HUES48 (cell line): ENCODE measurements around the gene MCM3.

Experiments
- H3K27ac ChIP-seq: one replicate; pipeline ENCODE4 v1.7.0; 2013; ENCODE audit warnings: low read depth, low read length, inconsistent platforms
- H3K27me3 ChIP-seq: 2 replicates; pipeline ENCODE4 v1.6.1; 2013; ENCODE audit warnings: mild to moderate bottlenecking, low read length; ENCODE audit not compliant: control insufficient read depth, insufficient read depth
- H3K36me3 ChIP-seq: 2 replicates; pipeline ENCODE4 v1.6.1; 2013; ENCODE audit warnings: low read length; ENCODE audit not compliant: control insufficient read depth, insufficient read depth
- H3K4me1 ChIP-seq: 2 replicates; pipeline ENCODE4 v1.6.1; 2013; ENCODE audit warnings: mild to moderate bottlenecking, low read length; ENCODE audit not compliant: control insufficient read depth, insufficient read depth
- H3K4me3 ChIP-seq: 2 replicates; pipeline ENCODE4 v1.5.1; 2013; ENCODE audit warnings: mild to moderate bottlenecking, low read depth, low read length
- H3K9ac ChIP-seq: 2 replicates; pipeline ENCODE4 v1.6.1; 2013; ENCODE audit warnings: mild to moderate bottlenecking, low read depth, low read length, moderate library complexity
- H3K9me3 ChIP-seq: 2 replicates; pipeline ENCODE4 v1.6.1; 2013; ENCODE audit warnings: low read length; ENCODE audit not compliant: control insufficient read depth, insufficient read depth

Gene MCM3

GRCh38 chr6:52249078-52249477 is 35.5 kb downstream of the MCM3 start:
- Histone ChIP-seq H3K4me3 (no peak overlapping the region), H3K36me3 (no peaks in the 10 kb centered on the region), H3K4me1 (no peaks in the 10 kb centered on the region), H3K27me3 (no peaks in the 10 kb centered on the region), H3K27ac (no peak overlapping the region), H3K9ac (no peak overlapping the region), H3K9me3 (no peaks in the 10 kb centered on the region)

GRCh38 chr6:52245425-52245824 is 39.1 kb downstream of the MCM3 start:
- H3K4me3 ChIP-seq = no peak overlapping the region
- no peak overlapping the region for H3K27ac ChIP-seq
- H3K9me3 ChIP-seq = no peaks in the 10 kb centered on the region
- no peaks in the 10 kb centered on the region for H3K36me3 ChIP-seq
- H3K4me1 ChIP-seq = no peaks in the 10 kb centered on the region
- no peak overlapping the region for H3K9ac ChIP-seq
- H3K27me3 ChIP-seq = no peaks in the 10 kb centered on the region

GRCh38 chr6:52244400-52244799 is 40.1 kb downstream of the MCM3 start, which contains the start of gene IL17F:
Gene IL17F, minus strand, starts transcription at chr6:52244500. Its CDS starts 71 bp downstream, at chr6:52244429.
- H3K4me3 ChIP-seq = no peak within 1 kb of the TSS
- no peak within 1 kb of the TSS for H3K27ac ChIP-seq
- no peaks in the 10 kb centered on the region for H3K27me3 ChIP-seq
- H3K36me3 ChIP-seq = no peaks in the 10 kb centered on the region
- no peaks in the 10 kb centered on the region for H3K9me3 ChIP-seq
- no peak within 1 kb of the TSS for H3K9ac ChIP-seq
- H3K4me1 ChIP-seq = no peaks in the 10 kb centered on the region

GRCh38 chr6:52243282-52243893 is 41.2 kb downstream of the MCM3 start:
- H3K27ac ChIP-seq = no peak overlapping the region
- H3K27me3 ChIP-seq = no peaks in the 10 kb centered on the region
- H3K36me3 ChIP-seq = no peaks in the 10 kb centered on the region
- H3K4me1 ChIP-seq = no peaks in the 10 kb centered on the region
- H3K4me3 ChIP-seq = no peak overlapping the region
- no peak overlapping the region for H3K9ac ChIP-seq
- no peaks in the 10 kb centered on the region for H3K9me3 ChIP-seq

- no peaks in the 10 kb centered on the region for H3K36me3 ChIP-seq
These were observed 42.7 kb downstream of the MCM3 start for GRCh38 chr6:52241819-52242218.

GRCh38 chr6:52233975-52234823 is 50.3 kb downstream of the MCM3 start:
- H3K9me3 ChIP-seq = no peaks in the 10 kb centered on the region
- H3K27ac ChIP-seq = no peak overlapping the region
- H3K4me1 ChIP-seq = 0 out of 2 replicates have a peak, but pooled peaks cover 3% of the 10 kb centered on the region
- no peaks in the 10 kb centered on the region for H3K27me3 ChIP-seq
- no peaks in the 10 kb centered on the region for H3K36me3 ChIP-seq
- H3K9ac ChIP-seq = no peak overlapping the region
- no peak overlapping the region for H3K4me3 ChIP-seq

More at GRCh38 chr6:52241819-52242218, 42.7 kb downstream of the MCM3 start:
- Histone ChIP-seq H3K9me3 (no peaks in the 10 kb centered on the region), H3K27me3 (no peaks in the 10 kb centered on the region), H3K9ac (no peak overlapping the region), H3K27ac (no peak overlapping the region), H3K4me1 (no peaks in the 10 kb centered on the region), H3K4me3 (no peak overlapping the region)

GRCh38 chr6:52233005-52233404 is 51.5 kb downstream of the MCM3 start:
- no peaks in the 10 kb centered on the region for H3K9me3 ChIP-seq
- H3K9ac ChIP-seq = no peak overlapping the region
- no peaks in the 10 kb centered on the region for H3K27me3 ChIP-seq
- H3K27ac ChIP-seq = no peak overlapping the region
- no peak overlapping the region for H3K4me3 ChIP-seq
- 0 out of 2 replicates have a peak, but pooled peaks cover 3% of the 10 kb centered on the region for H3K4me1 ChIP-seq
- no peaks in the 10 kb centered on the region for H3K36me3 ChIP-seq

GRCh38 chr6:52231406-52232127 is 53.0 kb downstream of the MCM3 start:
- H3K4me3 ChIP-seq = no peak overlapping the region
- H3K9me3 ChIP-seq = no peaks in the 10 kb centered on the region
- H3K27ac ChIP-seq = no peak overlapping the region
- H3K4me1 ChIP-seq = 0 out of 2 replicates have a peak, but pooled peaks cover 3% of the 10 kb centered on the region
- no peaks in the 10 kb centered on the region for H3K27me3 ChIP-seq
- no peaks in the 10 kb centered on the region for H3K36me3 ChIP-seq
- H3K9ac ChIP-seq = no peak overlapping the region

- Histone ChIP-seq H3K9me3 (no peaks in the 10 kb centered on the region), H3K4me3 (no peak overlapping the region), H3K36me3 (no peaks in the 10 kb centered on the region)
These were observed 53.9 kb downstream of the MCM3 start for GRCh38 chr6:52230685-52231084.

GRCh38 chr6:52227495-52227894 is 57.0 kb downstream of the MCM3 start:
- H3K4me3 ChIP-seq = no peak overlapping the region
- H3K36me3 ChIP-seq = no peaks in the 10 kb centered on the region
- no peak overlapping the region for H3K9ac ChIP-seq
- no peaks in the 10 kb centered on the region for H3K9me3 ChIP-seq
- no peak overlapping the region for H3K27ac ChIP-seq
- no peaks in the 10 kb centered on the region; the same call in 1 of the 2 replicates for H3K27me3 ChIP-seq
- no peaks in the 10 kb centered on the region for H3K4me1 ChIP-seq

More at GRCh38 chr6:52230685-52231084, 53.9 kb downstream of the MCM3 start:
- no peak overlapping the region for H3K9ac ChIP-seq
- H3K27ac ChIP-seq = no peak overlapping the region
- 0 out of 2 replicates have a peak, but pooled peaks cover 3% of the 10 kb centered on the region for H3K4me1 ChIP-seq
- no peaks in the 10 kb centered on the region for H3K27me3 ChIP-seq
